Measurements from ENCODE around the gene MYL5.
"Not testable (repeated sequence)": the region's sequence is repeated elsewhere in the genome, so short reads cannot be mapped to it uniquely, and the experiment has no call there.

The MYL5 gene

GRCh38 chr4:730511-730910 lies 56.2 kb downstream of the MYL5 start:
- DNase-seq = no peak

DNA sequence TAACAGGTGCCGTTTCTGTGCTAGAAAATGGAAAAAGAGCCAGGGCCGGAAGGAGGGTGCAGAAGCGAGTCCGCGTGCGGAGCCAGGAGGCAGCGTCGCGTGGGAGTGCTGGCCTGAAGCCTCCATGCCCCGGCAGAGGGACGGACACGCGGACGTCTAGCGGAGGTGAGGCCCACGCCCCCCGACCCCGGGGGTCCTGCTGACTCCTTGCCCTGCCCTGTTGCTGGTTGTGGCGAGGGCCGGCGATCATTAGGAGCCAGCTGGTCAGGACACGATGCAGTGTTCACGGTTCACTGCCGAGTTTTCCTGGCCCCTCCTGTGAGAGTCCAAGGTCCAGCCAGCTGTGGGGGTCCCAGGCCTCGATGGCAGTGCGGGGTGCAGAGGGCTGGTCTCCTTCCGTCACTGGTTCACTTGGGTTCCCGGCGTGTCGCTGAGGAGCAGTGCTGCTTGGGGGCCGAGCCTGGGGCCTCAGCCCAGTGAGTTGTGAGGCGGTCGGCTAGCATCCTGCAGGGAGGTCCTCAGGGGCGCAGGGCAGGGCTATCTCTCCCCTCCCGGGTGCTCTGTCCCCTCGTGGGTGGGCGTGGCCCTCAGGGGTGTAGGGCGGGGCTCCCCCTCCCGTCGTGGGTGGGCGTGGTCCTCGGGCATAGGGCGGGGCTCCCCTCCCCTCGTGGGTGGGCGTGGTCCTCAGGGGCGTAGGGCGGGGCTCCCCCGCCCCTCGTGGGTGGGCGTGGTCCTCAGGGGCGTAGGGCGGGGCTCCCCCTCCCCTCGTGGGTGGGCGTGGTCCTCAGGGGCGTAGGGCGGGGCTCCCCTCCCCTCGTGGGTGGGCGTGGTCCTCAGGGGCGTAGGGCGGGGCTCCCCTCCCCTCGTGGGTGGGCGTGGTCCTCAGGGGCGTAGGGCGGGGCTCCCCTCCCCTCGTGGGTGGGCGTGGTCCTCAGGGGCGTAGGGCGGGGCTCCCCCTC lies 56.9 kb downstream of the MYL5 start:
- DNase-seq = not testable (repeated sequence)

Data from COR-L47 (cell line).